ENCODE measurements around the gene CD48. TPM values are rescaled to one million over a fixed set of nuclear protein-coding genes. Genes with fewer than 3 reads are reported as not detected.
"Not testable (repeated sequence)": the region's sequence is repeated elsewhere in the genome, so short reads cannot be mapped to it uniquely, and the experiment has no call there.

CD48 gene
- total and polyA plus RNA-seq, 3 experiments from 2014 or later, result 224 to 250 (median 234) TPM

DNA sequence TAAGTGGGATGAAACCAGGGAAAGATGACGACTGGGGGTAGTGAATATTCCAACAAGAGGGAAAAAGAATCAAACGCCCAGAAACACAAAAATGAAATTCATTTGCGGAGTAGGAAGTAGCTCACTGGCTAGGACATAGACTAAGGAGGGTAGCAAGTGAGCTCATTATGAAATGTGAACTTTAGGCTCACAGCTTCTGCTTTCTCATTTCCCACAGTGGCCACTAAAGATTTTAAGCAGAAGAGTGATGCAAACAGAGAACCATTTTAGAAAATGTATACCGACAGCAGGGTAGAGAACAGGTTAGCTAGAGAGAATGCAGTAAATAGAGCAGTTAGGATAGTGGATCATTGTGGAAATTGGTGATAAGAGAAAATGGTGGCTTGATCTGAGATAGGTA lies 3.5 kb downstream of the CD48 start:
- Histone ChIP-seq H3K9me3 (ENCODE audit: low read length) (no peaks in the 10 kb centered on the region), H3K36me3 (ENCODE audit: insufficient read depth, low read length) (peaks cover 5% of the 10 kb centered on the region), H3K27me3 (ENCODE audit: insufficient read depth, low read length, poor library complexity, severe bottlenecking) (no peaks in the 10 kb centered on the region), H3K4me1 (ENCODE audit: insufficient read depth, low read length) (peaks cover 82% of the 10 kb centered on the region), H3K27ac (ENCODE audit: low read depth, low read length) (peak overlapping the region; percentile 46), H3K4me3 (ENCODE audit: low read length) (peak overlapping the region; percentile 88)
- Mint-ChIP-seq H3K4me3 (no peak overlapping the region), H3K9me3 (no peaks in the 10 kb centered on the region), H3K4me1 (peaks cover 15 to 50% (median 16%) of the 10 kb centered on the region in 3 donors), H3K27me3 (no peaks in the 10 kb centered on the region), H3K36me3 (peaks cover 12 to 40% (median 16%) of the 10 kb centered on the region in 3 donors), H3K27ac (no peak overlapping the region)
- POLR2A ChIA-PET, result interaction anchor here (0.7 to 2.4 kb wide), 5 partner anchors 25 to 138 kb away, joined by 3 to 11 read pairs (median 3); no protein-coding TSS in a partner anchor
- CTCF ChIA-PET, result interaction anchor here (0.9 to 5.2 kb wide), 9 partner anchors 16 to 69 kb away, joined by 3 to 22 read pairs (median 9); no protein-coding TSS in a partner anchor
- no peak for DNase-seq

DNA sequence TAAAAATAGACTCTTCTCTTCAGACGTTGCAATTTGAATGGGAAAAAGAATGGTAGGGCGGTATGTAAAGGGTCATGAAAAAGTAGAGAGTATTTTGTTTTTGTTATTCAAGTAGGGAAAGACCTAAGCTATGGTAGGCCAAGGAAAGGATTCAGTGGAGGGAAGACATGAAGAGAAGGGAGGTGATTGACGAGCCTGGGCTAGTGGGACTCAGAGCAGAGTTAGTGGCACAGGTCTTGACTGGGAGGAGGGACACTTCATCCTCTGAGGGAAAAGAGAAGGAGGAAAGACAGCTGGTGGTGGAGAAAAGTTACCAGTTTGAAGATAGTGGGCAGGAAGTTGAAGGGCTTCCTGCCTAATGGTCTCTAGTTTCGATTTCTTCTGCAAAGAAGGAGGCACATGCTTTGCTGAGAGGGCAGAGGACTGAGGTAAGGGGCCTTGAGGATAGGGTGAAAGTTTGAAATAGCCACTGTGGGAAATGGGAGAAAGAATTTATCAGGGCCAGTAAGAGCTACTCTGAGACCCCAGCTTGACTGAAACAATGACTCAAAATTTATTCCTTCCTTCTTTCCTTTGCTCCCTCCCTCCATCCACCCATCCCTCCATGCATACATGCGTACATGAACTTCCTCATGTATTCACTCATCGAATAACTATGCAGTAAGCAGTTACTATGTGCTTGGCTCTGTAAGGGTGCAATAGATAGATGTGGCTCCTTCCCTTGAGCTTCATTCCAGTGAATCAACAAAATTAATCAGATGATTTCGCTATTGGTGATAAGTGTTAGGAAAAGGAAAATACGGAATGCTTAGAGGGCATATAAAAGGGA lies 4.2 kb downstream of the CD48 start:
- Mint-ChIP-seq H3K36me3 (peaks cover 12 to 47% (median 17%) of the 10 kb centered on the region in 3 donors), H3K4me1 (peaks cover 9 to 50% (median 9%) of the 10 kb centered on the region in 3 donors), H3K27ac (no peak overlapping the region), H3K9me3 (no peaks in the 10 kb centered on the region), H3K4me3 (no peak overlapping the region), H3K27me3 (no peaks in the 10 kb centered on the region)
- no peaks in the 10 kb centered on the region for H3K9me3 ChIP-seq (ENCODE audit: low read length)
- no peaks in the 10 kb centered on the region for H3K27me3 ChIP-seq (ENCODE audit: insufficient read depth, low read length, poor library complexity, severe bottlenecking)
- peaks cover 5% of the 10 kb centered on the region for H3K36me3 ChIP-seq (ENCODE audit: insufficient read depth, low read length)
- DNase-seq, result peak in 2 of 5 donors; percentile 42 to 43
- CTCF ChIA-PET, result interaction anchor here (0.9 to 5.2 kb wide), 11 partner anchors 16 to 89 kb away, joined by 3 to 22 read pairs (median 8); partner anchors contain the start of gene SLAMF1
- H3K27ac ChIP-seq (ENCODE audit: low read depth, low read length), result peak overlapping the region; percentile 46
- POLR2A ChIA-PET, result interaction anchor here (0.5 to 2.4 kb wide), 7 partner anchors 24 to 283 kb away, joined by 3 to 11 read pairs (median 4); no protein-coding TSS in a partner anchor
- peaks cover 82% of the 10 kb centered on the region for H3K4me1 ChIP-seq (ENCODE audit: insufficient read depth, low read length)
- H3K4me3 ChIP-seq (ENCODE audit: low read length), result peak overlapping the region; percentile 88

DNA sequence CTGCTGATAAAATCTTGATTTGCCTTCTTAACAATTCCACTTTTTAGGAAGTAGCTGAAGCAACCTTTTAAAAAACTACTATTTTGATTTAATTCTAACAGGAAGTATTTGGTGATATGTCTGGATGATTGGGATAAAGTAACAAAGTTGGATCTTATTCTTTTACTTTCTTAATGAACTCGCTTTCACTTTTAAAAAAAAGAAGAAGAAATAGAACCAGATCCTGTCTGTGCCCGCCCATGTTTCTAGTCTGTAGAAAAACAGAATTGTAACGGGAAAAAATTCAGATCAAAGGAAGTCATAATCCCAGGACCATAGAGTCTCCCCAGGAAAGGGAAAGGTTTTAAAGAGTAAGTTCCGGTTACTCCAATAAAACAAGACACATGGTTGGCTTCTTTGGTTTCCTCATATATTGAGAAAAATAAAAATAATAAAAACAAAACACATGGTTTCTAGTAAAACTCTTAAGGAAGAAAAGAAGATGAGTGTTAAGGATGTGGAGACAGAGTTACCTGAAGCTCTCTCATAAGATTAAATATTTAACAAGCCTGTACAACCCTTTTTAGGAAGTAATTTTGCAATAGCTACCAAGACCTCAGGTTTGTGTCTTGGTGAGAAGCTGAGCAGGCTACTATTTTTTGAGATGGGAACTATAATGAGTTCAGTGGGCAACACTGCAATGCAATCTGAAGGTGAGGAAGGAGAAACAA lies 4.9 kb downstream of the CD48 start:
- ChIA-PET CTCF (interaction anchor here (0.9 to 5.2 kb wide), 11 partner anchors 7 to 88 kb away, joined by 3 to 22 read pairs (median 8); partner anchors contain the start of gene SLAMF1), POLR2A (interaction anchor here (0.5 to 1.3 kb wide), 3 partner anchors 23 to 284 kb away, joined by 3 to 5 read pairs (median 5); no protein-coding TSS in a partner anchor)
- Mint-ChIP-seq H3K4me3 (no peak overlapping the region), H3K4me1 (peaks cover under 1 to 50% (median 1%) of the 10 kb centered on the region in 3 donors), H3K27ac (peak overlapping the region in 2 of 8 donors; percentile 55 to 84), H3K27me3 (no peaks in the 10 kb centered on the region), H3K9me3 (no peaks in the 10 kb centered on the region), H3K36me3 (peaks cover 12 to 54% (median 20%) of the 10 kb centered on the region in 3 donors)
- peaks cover 83% of the 10 kb centered on the region for H3K4me1 ChIP-seq (ENCODE audit: insufficient read depth, low read length)
- H3K27ac ChIP-seq (ENCODE audit: low read depth, low read length), result peak overlapping the region; percentile 46
- no peaks in the 10 kb centered on the region for H3K9me3 ChIP-seq (ENCODE audit: low read length)
- H3K27me3 ChIP-seq (ENCODE audit: insufficient read depth, low read length, poor library complexity, severe bottlenecking), result no peaks in the 10 kb centered on the region
- H3K4me3 ChIP-seq (ENCODE audit: low read length), result peak overlapping the region; percentile 88
- no peak for DNase-seq
- peaks cover 5% of the 10 kb centered on the region for H3K36me3 ChIP-seq (ENCODE audit: insufficient read depth, low read length)

DNA sequence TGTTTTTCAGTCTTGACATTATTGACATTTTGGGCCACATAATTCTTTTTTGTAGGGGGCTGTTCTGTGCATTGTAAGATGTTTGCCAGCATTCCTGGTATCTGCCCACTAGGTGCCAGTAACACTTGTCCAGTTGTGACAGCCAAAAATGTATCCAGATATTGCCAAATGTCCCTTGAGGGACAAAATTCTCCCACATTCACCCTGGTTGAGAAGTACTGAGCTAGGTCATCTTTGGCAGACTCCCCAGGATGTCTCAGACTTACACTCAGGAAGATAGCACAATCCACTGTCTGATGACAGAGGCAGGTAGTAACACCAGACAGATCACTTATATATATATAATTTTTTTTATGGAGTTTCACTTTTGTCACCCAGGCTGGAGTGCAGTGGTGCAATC lies 5.9 kb downstream of the CD48 start:
- H3K4me3 Mint-ChIP-seq, result no peak overlapping the region
- no peaks in the 10 kb centered on the region for H3K27me3 ChIP-seq (ENCODE audit: insufficient read depth, low read length, poor library complexity, severe bottlenecking)
- H3K36me3 ChIP-seq (ENCODE audit: insufficient read depth, low read length), result peaks cover 5% of the 10 kb centered on the region
- no peak overlapping the region for H3K27ac ChIP-seq (ENCODE audit: low read depth, low read length)
- H3K9me3 ChIP-seq (ENCODE audit: low read length), result no peaks in the 10 kb centered on the region
- peaks cover 0 to 60% (median 0%) of the 10 kb centered on the region in 3 donors for H3K4me1 Mint-ChIP-seq
- H3K4me1 ChIP-seq (ENCODE audit: insufficient read depth, low read length), result peaks cover 92% of the 10 kb centered on the region
- peak overlapping the region in 3 of 8 donors; percentile 73 to 92 (median 91) for H3K27ac Mint-ChIP-seq
- no peaks in the 10 kb centered on the region for H3K27me3 Mint-ChIP-seq
- H3K9me3 Mint-ChIP-seq, result no peaks in the 10 kb centered on the region
- ChIA-PET POLR2A (no interaction called here), CTCF (interaction anchor here (1.1 to 5.2 kb wide), 7 partner anchors 8 to 284 kb away, joined by 3 to 22 read pairs (median 6); no protein-coding TSS in a partner anchor)
- no peak overlapping the region for H3K4me3 ChIP-seq (ENCODE audit: low read length)
- peaks cover 12 to 51% (median 20%) of the 10 kb centered on the region in 3 donors for H3K36me3 Mint-ChIP-seq
- no peak for DNase-seq

DNA sequence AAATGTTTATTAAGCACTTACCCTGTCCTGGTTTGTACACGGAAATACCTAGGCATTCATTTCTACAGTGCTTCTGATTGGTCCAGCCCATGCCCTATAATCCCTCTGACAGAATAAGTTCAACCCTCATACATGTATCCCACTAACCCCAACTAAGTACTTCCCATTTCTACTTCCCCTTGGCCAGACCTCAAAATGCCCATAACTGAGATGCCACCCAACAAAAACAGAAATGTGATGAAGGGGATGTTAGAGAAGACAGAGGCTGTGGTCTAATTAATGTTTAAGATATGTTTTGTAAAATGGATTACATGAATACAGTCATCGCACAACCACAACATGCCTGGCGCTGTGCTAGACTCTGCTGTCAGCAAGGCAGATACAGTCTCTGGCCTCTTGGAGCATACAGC lies 6.4 kb downstream of the CD48 start:
- CTCF ChIA-PET, result interaction anchor here (1.1 to 5.2 kb wide), 4 partner anchors 9 to 285 kb away, joined by 3 to 18 read pairs (median 4); no protein-coding TSS in a partner anchor
- H3K27me3 Mint-ChIP-seq; DNase-seq; H3K4me3 Mint-ChIP-seq; H3K36me3 ChIP-seq (ENCODE audit: insufficient read depth, low read length); H3K9me3 ChIP-seq (ENCODE audit: low read length); H3K4me3 ChIP-seq (ENCODE audit: low read length); H3K9me3 Mint-ChIP-seq; H3K27ac ChIP-seq (ENCODE audit: low read depth, low read length); H3K27me3 ChIP-seq (ENCODE audit: insufficient read depth, low read length, poor library complexity, severe bottlenecking); POLR2A ChIA-PET: not testable (repeated sequence)
- peaks cover 97% of the 10 kb centered on the region for H3K4me1 ChIP-seq (ENCODE audit: insufficient read depth, low read length)
- peaks cover 0 to 65% (median 0%) of the 10 kb centered on the region in 3 donors for H3K4me1 Mint-ChIP-seq
- peaks cover 12 to 54% (median 20%) of the 10 kb centered on the region in 3 donors for H3K36me3 Mint-ChIP-seq
- peak overlapping the region in 3 of 8 donors; percentile 73 to 92 (median 91) for H3K27ac Mint-ChIP-seq

DNA sequence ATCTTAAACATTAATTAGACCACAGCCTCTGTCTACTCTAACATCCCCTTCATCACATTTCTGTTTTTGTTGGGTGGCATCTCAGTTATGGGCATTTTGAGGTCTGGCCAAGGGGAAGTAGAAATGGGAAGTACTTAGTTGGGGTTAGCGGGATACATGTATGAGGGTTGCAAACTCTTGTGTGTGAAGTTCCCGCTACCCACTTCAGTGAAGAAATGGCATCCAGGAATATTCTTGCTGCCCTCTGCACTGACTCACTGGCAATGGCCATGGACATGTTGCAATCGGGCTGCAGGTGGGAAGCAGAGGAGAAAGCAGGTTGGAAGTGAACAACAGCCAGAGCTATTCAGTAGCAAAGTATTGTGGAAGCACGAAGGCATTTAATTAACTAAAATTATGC lies 7.4 kb downstream of the CD48 start:
- H3K4me3 Mint-ChIP-seq, result peak overlapping the region in 4 of 7 donors; percentile 50 to 80 (median 76)
- Histone ChIP-seq H3K36me3 (ENCODE audit: insufficient read depth, low read length) (peaks cover 5% of the 10 kb centered on the region), H3K9me3 (ENCODE audit: low read length) (no peaks in the 10 kb centered on the region), H3K27ac (ENCODE audit: low read depth, low read length) (no peak overlapping the region), H3K27me3 (ENCODE audit: insufficient read depth, low read length, poor library complexity, severe bottlenecking) (no peaks in the 10 kb centered on the region), H3K4me3 (ENCODE audit: low read length) (no peak overlapping the region), H3K4me1 (ENCODE audit: insufficient read depth, low read length) (peaks cover 91% of the 10 kb centered on the region)
- H3K27me3 Mint-ChIP-seq, result no peaks in the 10 kb centered on the region
- no peak for DNase-seq
- H3K27ac Mint-ChIP-seq, result peak overlapping the region in 4 of 8 donors; percentile 26 to 89 (median 66)
- no peaks in the 10 kb centered on the region for H3K9me3 Mint-ChIP-seq
- H3K4me1 Mint-ChIP-seq, result peaks cover 0 to 71% (median 3%) of the 10 kb centered on the region in 3 donors
- CTCF ChIA-PET, result interaction anchor here (1.4 to 5.2 kb wide), 3 partner anchors 19 to 25 kb away, joined by 3 to 18 read pairs (median 3); no protein-coding TSS in a partner anchor
- H3K36me3 Mint-ChIP-seq, result peaks cover 12 to 58% (median 20%) of the 10 kb centered on the region in 3 donors
- POLR2A ChIA-PET, result no interaction called here

DNA sequence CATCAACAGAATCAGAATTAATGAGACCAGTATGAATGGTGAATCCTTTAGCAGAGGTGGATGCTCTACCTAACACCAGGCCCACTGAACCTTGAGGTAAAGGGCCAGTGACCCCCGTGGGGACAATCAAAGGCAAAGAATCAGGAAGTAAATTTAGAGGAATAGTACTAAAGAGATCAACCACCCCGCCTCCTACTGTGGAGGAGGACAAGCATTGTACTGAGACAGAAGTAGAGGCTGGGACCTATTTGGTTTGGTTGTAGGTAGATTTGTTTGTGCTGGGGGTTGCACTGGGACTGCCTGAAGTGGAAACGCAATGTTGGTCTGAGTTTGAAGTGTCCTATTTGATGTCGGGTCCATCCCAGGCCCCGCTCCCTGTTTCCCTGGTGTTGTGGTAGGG lies 9.5 kb downstream of the CD48 start:
- Mint-ChIP-seq H3K9me3 (no peaks in the 10 kb centered on the region), H3K4me3 (peak overlapping the region; percentile 19 to 86 (median 58)), H3K27ac (peak overlapping the region in 7 of 8 donors; percentile 44 to 96 (median 83)), H3K36me3 (peaks cover 12 to 75% (median 20%) of the 10 kb centered on the region in 3 donors), H3K27me3 (no peaks in the 10 kb centered on the region), H3K4me1 (peaks cover 0 to 88% (median 24%) of the 10 kb centered on the region in 3 donors)
- Histone ChIP-seq H3K4me1 (ENCODE audit: insufficient read depth, low read length) (peaks cover 71% of the 10 kb centered on the region), H3K4me3 (ENCODE audit: low read length) (no peak overlapping the region), H3K36me3 (ENCODE audit: insufficient read depth, low read length) (peaks cover 5% of the 10 kb centered on the region), H3K27me3 (ENCODE audit: insufficient read depth, low read length, poor library complexity, severe bottlenecking) (no peaks in the 10 kb centered on the region), H3K27ac (ENCODE audit: low read depth, low read length) (no peak overlapping the region), H3K9me3 (ENCODE audit: low read length) (no peaks in the 10 kb centered on the region)
- CTCF ChIA-PET, result interaction anchor here (1.4 kb wide), 1 partner anchor 27 kb away, joined by 3 read pairs; no protein-coding TSS in a partner anchor
- no peak for DNase-seq
- POLR2A ChIA-PET, result interaction anchor here (0.8 kb wide), 1 partner anchor 19 kb away, joined by 3 read pairs; no protein-coding TSS in a partner anchor
